ENCODE measurements around the gene BCL2A1.

- TF ChIP-seq CTCF (IDR thresholded peaks at IDR 0.05) (no peak), POLR2AphosphoS5 (IDR thresholded peaks at IDR 0.05) (no peak), POLR2A (IDR thresholded peaks at IDR 0.05; ENCODE audit: low read depth) (no peak), EP300 (IDR thresholded peaks at IDR 0.05) (no peak)
Measured at GRCh38 chr15:79948761-79949160, 22.2 kb downstream of the BCL2A1 start.
